KG1 (cell line): ENCODE measurements around the gene CYP27C1.

ENCODE experiments used
- DNase-seq: peaks from one replicate; lab custom pipeline; 2025; lab: John Stamatoyannopoulos, UW

Gene CYP27C1

GRCh38 chr2:127146820-127147502 is 73.1 kb downstream of the CYP27C1 start:
- no peak for DNase-seq

GRCh38 chr2:127146071-127146725 is 73.9 kb downstream of the CYP27C1 start:
- no peak for DNase-seq

- DNase-seq: no peak
Observed at GRCh38 chr2:127145280-127145895, 74.7 kb downstream of the CYP27C1 start.

GRCh38 chr2:127143841-127144782 is 76.0 kb downstream of the CYP27C1 start:
- no peak for DNase-seq

GRCh38 chr2:127142663-127143630 is 77.2 kb downstream of the CYP27C1 start:
- no peak for DNase-seq

GRCh38 chr2:127140538-127140937 is 79.6 kb downstream of the CYP27C1 start:
- no peak for DNase-seq

DNA sequence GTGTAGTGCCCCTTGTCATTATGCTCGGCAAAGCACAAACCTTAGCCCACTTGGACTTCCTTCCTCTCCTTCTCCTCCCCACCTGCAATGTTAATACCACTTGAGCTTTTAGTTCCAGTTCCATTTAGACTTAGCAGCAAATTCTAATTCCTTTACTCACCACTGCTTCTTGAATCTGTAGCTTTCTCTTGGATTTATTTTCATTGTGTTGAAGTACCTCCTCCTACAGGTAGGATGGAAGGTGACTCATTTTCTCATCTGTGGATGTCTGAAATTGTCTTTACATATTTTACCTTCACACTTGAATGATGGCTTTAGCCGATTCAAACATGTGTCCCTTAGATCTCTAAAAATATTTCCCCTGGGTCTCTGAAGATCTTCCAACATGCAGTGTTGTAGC is 80.3 kb downstream of the CYP27C1 start:
- DNase-seq: no peak

GRCh38 chr2:127138281-127138680 is 81.8 kb downstream of the CYP27C1 start:
- no peak for DNase-seq

GRCh38 chr2:127137741-127138140 is 82.4 kb downstream of the CYP27C1 start:
- DNase-seq: no peak

- no peak for DNase-seq
Observed at GRCh38 chr2:127137225-127137624, 82.9 kb downstream of the CYP27C1 start.

GRCh38 chr2:127134833-127135830 is 85.0 kb downstream of the CYP27C1 start:
- DNase-seq: no peak

DNA sequence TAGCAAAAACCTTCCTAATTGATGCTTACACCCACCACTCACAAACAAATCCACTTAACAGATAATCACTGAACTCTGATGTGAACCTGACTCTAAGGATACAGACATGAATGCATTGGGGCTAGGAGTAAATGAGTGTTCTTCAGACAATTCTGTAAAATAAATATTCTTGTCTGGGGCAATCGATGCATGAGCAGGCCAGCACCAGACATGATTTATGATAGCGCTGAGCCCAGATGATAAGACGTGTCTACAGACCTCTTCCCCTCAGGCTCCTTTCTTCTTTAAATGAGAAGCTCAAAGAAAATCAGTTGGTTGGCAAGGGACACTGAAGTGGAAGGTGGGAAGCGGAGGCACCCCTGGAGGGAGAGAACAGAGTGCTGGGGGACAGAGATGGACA is 85.9 kb downstream of the CYP27C1 start:
- no peak for DNase-seq
